ENCODE data around the gene MEGF9.

Gene MEGF9

DNA sequence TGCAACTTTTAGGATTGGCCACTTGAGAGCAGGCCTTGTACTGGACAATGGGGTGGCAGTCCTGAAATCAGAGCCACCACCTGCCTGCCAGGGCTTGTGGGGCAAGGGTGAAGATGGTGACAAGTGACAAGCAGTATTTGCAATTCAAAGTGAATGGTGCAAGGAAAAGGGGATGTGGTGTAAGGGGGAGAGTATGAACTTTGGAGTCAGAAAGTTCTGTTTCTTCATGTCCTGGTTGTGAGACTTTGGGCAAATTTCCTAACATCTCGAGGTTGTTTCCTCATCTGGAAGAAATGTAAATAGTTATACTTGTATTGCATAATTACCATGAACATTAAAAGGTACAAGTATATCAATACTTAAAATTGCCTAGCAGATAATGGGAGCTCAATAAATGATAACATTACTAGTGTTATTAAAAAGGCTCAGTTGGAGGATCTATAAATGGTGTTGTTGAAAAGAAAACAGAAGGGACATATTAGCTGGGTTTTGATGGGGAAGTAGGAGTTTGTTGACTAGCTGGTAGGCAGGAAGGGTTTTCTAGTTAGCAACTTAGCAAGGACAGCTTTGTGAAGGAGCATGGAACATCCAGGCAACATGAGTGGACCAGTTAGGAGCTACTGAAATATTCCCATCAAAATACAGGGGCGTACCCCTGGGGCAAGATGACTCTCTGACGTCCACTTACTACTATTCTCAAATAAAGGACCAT is 21.3 kb upstream of the MEGF9 start:
- DNase-seq (ENCODE audit: low spot score), result no peak
- peak overlapping the region; percentile 37 for H3K27ac ChIP-seq
- ChIA-PET CTCF (interaction anchor here (0.6 to 1.1 kb wide), 3 partner anchors 11 to 1652 kb away, joined by 3 to 4 read pairs (median 3); no protein-coding TSS in a partner anchor), POLR2A (ENCODE audit: low non-redundant PET) (no interaction called here)
- TF ChIP-seq, protein P1, sequence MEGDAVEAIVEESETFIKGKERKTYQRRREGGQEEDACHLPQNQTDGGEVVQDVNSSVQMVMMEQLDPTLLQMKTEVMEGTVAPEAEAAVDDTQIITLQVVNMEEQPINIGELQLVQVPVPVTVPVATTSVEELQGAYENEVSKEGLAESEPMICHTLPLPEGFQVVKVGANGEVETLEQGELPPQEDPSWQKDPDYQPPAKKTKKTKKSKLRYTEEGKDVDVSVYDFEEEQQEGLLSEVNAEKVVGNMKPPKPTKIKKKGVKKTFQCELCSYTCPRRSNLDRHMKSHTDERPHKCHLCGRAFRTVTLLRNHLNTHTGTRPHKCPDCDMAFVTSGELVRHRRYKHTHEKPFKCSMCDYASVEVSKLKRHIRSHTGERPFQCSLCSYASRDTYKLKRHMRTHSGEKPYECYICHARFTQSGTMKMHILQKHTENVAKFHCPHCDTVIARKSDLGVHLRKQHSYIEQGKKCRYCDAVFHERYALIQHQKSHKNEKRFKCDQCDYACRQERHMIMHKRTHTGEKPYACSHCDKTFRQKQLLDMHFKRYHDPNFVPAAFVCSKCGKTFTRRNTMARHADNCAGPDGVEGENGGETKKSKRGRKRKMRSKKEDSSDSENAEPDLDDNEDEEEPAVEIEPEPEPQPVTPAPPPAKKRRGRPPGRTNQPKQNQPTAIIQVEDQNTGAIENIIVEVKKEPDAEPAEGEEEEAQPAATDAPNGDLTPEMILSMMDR (conservative IDR thresholded peaks at IDR 0.05; ENCODE audit: low read depth), result no peak

DNA sequence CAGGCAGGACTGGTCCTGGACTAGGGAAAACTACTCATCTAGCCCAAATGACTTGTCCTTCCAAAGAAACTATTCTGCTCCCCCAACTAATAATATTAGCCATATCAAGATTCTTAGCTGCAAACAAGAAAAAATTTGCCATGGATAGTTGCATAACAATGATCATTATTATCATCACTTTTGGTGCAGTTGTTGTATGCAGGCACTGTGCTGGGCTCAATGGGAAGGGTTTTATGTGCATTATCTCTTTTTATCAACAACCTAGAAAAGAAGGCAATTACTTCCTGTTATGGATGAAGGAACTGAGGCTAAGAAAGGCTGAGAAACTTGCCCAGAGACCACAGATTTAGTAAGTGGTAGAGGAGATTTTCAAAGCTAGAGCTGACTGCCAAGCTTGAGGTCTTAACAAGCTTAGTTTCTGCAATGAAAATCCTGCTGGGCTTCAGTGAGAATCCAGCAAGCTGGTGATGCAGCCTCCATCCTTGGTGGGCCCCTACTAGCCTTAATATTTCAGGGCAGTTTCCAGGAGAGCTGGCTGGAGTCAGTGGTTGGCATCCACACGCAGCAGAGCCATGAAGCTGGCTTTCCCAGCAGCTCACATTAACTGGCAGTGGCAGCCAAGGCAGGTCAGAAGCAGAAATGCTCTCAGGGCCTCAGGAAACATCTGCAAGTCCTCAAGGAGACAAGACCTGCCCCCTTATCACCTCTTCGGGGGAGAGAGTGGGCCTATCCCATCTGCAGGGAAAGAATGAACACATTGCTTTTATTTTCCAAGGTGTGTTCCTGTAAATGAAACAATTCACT is 20.5 kb upstream of the MEGF9 start:
- TF ChIP-seq, protein P1 (conservative IDR thresholded peaks at IDR 0.05; ENCODE audit: low read depth), result no peak
- H3K27ac ChIP-seq, result peak overlapping the region; percentile 37
- ChIA-PET POLR2A (ENCODE audit: low non-redundant PET) (no interaction called here), CTCF (interaction anchor here (1.1 kb wide), 1 partner anchor 12 kb away, joined by 3 read pairs; no protein-coding TSS in a partner anchor)
- DNase-seq (ENCODE audit: low spot score), result no peak

DNA sequence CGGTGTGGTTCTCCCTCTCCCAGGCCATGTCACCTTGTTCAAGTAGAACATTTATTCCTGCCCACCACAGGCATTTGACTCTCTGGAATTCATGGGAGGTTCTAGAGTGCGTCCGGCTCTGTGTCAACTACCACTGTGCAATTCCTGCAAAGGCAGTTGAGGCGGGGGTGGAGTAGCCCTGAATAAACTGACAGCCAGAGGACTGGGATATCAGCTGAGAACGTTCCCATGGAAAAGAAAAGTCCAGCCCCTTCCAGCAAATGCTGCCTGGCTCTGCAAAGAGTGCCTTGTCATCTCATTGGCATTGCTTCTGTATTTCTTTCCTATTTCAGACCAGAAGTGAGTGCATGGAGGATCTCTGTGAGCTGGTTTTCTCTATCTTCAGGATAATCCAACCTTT is 18.9 kb upstream of the MEGF9 start:
- no peak for DNase-seq (ENCODE audit: low spot score)
- TF ChIP-seq, protein P1 (conservative IDR thresholded peaks at IDR 0.05; ENCODE audit: low read depth), result no peak
- no peak overlapping the region for H3K27ac ChIP-seq
- ChIA-PET POLR2A (ENCODE audit: low non-redundant PET) (no interaction called here), CTCF (no interaction called here)

DNA sequence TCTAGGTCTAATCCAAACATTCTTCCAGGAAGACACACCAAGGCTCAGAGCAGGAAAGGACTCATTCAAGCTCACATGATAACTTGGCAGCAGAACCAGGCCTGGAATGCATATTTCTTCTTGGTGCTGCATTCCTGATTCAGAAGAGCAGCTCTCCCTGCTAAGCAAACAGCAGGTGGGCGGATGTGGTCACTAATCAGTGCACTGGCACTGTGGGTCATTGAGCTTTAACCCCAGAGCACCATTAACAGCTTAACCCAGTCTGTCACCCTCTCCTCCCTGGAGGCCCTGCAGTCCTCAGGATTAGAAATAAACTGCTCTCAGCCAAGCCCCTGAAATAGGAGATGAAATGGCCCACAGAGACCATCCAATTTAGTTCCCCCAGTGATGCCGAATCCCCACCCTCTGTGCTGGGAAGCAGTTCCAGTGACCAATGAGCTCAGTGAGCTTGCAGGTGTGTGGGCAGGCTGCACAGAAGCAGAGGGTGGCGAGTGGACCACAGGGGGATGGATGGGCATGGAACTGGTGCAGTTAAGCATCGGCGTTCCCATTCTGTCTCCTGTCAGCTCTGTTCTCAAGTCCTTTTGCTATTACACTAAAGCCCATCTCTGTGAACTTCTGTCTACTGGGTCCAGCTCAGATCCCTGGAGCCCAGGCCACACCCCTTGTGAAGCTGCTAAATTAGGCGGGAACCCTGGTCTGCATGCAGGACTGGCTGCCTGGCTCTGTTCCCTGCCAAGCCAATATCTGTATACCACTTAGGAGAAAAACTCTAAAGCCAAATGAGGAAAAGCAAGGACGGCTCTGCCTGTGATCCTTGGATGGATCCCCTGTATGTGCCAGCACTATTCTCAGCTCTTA is 16.6 kb upstream of the MEGF9 start:
- TF ChIP-seq, protein P1 (conservative IDR thresholded peaks at IDR 0.05; ENCODE audit: low read depth), result no peak
- POLR2A ChIA-PET (ENCODE audit: low non-redundant PET), result interaction anchor here (0.6 to 0.7 kb wide), 2 partner anchors 32 to 70 kb away, joined by 3 to 5 read pairs; no protein-coding TSS in a partner anchor
- DNase-seq (ENCODE audit: low spot score), result peak; percentile 67
- CTCF ChIA-PET, result no interaction called here
- peak overlapping the region; percentile 70 for H3K27ac ChIP-seq

DNA sequence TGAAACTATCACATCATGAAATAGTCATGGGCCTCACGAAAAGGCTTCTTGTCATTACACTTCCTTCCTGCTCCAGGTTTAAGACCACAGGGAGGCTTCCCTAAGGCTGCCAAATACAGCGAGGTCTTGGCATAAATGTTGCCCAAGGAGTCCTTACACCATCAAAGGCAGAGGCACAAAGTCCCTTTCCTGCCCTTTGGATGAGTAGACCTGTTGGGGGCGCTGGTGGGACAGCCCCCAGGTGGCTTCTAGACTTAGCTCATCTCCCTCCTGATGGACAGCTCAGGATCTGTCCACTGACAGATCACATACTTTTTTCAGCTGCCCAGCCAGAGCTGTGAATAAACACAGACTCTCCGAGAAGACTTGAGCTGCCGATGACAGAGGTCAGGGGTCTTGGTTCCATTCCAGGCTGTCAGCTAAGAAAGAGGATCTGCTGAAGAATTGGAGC is 15.5 kb upstream of the MEGF9 start:
- TF ChIP-seq, protein P1 (conservative IDR thresholded peaks at IDR 0.05; ENCODE audit: low read depth), result no peak
- H3K27ac ChIP-seq, result peak overlapping the region; percentile 70
- ChIA-PET POLR2A (ENCODE audit: low non-redundant PET) (interaction anchor here (0.7 kb wide), 1 partner anchor 71 kb away, joined by 5 read pairs; no protein-coding TSS in a partner anchor), CTCF (interaction anchor here (0.6 kb wide), 2 partner anchors 264 to 341 kb away, joined by 3 read pairs; no protein-coding TSS in a partner anchor)
- DNase-seq (ENCODE audit: low spot score), result no peak

DNA sequence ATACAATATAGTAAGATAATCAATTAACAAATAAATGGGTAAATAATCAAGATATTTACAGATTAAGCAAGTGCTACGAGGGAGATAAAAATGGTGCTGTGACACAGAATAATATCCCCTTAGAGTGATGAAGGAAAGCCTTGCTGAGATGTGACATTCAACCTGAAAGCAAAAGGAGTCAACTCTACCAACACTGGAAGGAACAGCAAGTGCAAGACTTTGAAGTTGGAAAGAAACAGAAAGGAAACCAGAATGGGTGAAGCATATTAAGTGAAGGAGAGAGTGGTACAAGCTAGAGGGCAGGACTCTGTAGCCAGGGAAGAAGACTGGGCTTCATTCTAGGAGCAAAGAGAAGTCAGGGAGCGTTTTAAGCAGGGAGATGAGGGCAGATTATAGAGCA is 12.2 kb upstream of the MEGF9 start:
- ChIA-PET CTCF (no interaction called here), POLR2A (ENCODE audit: low non-redundant PET) (no interaction called here)

More for the DNA sequence above, 12.2 kb upstream of the MEGF9 start:
- no peak overlapping the region for H3K27ac ChIP-seq
- TF ChIP-seq, protein P1 (conservative IDR thresholded peaks at IDR 0.05; ENCODE audit: low read depth), result no peak
- DNase-seq (ENCODE audit: low spot score), result no peak
